GM18511 (cell line): ENCODE data around the gene HPDL.

Experiments
- ATAC-seq: cut with Tn5 transposase; IDR thresholded peaks from one replicate; pipeline ENCODE4 v1.9.1; 2021; ENCODE audit warnings: mild to moderate bottlenecking, moderate library complexity; ENCODE audit not compliant: unreplicated experiment

Gene HPDL

DNA sequence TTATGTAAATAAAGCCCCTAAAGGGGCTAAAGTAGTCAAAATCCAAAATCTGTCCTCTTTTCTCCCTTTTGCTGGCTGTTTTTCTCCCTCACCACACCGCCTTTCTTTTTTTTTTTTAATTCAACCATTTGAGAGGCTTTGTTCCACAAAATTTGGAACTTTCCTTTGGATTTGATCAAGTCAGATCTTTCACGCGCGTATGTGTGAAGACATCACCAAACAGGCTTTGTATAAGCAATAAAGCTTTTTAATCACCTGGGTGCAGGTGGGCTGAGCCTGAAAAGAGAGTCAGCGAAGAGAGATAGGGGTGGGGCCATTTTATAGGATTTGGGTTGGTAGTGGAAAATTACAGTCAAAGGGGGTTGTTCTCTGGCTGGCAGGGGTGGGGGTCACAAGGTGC is 5.3 kb upstream of the HPDL start:
- ATAC-seq = no peak

DNA sequence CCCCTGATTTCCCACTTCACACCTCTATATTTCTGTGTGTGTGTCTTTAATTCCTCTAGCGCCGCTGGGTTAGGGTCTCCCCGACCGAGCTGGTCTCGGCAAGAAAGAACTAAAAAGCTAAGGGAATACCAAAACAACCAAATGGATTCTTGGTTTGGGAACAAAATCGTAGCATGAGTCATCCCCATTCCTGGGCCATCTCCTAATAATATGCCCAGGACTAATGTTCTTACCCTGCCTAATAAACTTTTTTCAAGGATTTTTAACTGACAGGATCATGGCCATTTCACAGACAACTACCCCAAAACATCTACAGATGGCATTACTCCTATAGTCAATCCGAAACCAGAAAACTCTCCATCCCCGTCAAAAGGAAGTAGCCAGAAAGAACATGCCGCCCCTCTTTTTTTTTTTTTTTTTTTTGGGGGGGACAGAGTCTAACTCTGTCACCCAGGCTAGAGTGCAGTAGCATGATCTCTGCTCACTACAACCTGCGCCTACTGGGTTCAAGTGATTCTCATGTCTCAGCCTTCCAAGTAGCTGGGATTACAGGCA is 4.1 kb upstream of the HPDL start:
- ATAC-seq = no peak

DNA sequence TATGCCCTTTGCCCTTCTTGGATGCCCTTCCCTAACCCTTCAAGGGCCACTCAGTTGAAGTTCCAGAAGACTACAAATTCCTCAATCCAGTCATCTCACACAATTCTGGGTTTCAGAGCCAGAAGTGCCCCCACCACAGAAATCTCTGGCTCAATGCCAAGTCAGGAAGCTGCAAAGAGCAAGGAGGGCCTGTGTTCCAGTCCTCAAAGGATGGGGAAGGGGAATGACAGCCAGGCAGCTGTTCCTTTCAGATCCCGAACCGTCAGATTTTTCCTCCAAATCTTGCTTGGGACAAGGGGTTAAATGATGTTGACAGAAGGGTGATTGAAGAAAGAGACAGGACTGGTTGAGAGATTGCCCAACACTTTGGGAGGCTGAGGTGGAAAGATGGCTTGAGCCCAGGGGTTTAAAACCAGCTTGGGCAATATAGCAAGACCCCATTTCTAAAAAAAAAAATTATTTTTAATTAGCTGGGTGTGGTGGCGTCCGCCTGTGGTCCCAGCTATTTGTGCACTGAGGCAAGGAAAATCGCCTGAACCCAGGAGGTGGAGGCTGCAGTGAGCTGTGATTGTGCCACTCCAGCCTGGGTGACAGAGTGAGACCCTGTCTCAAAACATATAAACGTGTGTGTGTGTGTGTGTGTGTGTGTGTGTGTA is 716 bp upstream of the HPDL start:
- ATAC-seq = no peak

DNA sequence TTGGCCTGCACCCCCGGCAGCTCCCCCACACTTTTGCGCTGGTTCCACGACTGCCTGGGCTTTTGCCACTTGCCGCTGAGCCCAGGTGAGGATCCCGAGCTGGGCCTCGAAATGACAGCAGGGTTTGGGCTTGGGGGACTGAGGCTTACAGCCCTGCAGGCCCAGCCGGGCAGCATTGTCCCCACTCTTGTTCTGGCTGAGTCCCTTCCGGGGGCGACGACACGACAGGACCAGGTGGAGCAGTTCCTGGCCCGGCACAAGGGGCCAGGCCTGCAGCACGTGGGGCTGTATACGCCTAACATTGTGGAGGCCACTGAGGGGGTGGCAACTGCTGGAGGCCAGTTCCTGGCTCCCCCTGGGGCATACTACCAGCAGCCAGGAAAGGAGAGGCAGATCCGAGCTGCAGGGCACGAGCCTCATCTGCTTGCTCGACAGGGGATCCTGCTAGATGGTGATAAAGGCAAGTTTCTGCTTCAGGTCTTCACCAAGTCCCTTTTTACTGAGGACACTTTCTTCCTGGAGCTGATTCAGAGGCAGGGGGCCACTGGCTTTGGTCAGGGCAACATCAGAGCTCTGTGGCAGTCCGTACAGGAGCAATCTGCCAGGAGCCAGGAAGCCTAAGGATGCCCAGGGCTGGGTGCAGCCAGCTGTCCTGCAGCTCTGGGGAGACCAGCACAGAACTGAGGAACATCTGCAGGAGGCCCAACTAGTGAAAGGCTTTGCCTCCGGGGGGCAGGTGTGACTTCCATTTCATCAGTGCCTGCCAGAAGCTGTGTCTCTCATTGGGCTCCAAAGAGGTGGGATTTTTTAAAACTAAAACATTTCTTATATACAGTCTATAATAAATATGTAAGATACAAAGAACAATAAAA is 1.2 kb downstream of the HPDL start:
- no peak for ATAC-seq

DNA sequence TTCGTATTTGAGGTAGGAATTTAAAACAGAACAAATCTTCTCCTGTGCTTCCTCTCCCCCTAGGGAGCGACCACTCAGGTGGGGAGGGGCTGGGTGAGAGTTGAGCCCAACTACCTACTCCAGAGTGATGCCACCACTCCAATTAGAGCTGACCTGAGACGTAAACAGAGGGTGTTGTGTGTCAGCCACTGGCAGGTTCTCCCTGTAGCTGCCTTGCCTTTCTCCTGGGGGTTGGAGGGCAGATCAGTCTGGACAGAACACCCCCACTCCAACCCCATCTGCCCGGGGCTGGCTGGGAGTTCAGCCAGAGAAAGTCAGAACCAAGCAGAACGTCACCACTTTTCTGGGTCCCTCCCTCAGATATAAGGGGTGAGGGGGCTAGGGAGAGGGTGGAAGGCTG is 2.0 kb downstream of the HPDL start:
- no peak for ATAC-seq

DNA sequence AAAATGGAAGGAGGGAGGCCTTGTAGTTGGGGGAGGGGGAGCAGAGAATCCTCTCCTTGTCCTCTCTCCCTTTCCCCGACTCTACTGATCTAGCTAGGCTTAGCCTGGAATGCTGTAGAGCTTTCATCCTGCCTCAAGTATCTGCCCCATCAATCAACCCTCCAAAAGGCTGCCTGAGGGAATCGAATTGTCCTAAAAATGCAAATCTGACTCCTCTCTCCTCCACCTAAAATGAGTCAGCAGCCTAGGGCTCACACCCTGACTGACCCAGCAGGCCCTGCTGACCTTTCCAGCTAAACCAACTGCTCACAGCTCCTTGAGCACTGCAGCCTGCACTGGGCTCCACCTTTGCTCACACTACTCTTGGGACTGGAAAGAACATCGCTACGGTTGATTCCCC is 2.8 kb downstream of the HPDL start:
- no peak for ATAC-seq

DNA sequence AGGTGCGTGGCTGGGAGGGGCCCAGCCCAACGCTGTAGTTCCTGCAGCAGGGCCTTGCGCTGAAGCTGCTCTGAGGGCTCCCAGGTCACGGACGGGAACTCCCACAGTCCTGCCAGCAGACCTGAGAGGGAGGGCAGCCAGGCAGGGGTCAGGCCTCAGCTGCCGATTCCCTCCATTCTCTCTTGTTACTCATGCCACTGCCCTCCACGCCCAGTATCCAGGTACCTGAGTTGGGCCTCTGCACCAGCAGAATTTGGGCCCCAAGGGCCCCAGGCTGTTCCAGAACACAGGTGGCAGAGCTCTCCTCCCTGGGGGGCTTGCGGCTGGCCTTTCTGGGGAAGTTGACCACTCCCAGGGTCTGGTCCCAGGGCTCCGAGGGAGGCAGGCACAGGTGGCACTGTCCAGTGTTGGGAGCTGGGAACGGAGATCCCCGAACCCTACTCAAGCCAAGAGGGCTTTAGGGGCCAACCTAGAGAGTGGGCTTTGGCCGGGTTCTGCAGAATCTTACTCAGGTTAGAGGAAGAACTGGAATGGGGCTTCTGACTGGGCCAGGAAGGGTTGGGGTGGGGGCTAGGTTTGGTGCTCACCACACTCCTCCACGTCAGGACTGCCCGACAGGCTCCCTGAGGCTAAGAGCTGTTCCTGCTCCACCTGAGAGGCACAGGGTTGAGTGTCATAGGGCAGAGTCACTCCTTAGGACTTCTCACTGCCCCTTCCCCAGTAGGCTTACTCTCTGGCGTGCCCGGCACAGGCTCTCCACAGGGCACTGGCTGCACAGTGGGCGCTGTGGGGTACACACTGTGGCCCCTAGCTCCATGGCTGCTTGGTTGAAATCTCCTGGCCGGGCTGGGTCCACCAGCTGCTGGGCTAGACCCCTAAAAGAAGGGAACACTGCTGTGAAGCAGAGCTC is 5.0 kb downstream of the HPDL start:
- ATAC-seq = no peak

DNA sequence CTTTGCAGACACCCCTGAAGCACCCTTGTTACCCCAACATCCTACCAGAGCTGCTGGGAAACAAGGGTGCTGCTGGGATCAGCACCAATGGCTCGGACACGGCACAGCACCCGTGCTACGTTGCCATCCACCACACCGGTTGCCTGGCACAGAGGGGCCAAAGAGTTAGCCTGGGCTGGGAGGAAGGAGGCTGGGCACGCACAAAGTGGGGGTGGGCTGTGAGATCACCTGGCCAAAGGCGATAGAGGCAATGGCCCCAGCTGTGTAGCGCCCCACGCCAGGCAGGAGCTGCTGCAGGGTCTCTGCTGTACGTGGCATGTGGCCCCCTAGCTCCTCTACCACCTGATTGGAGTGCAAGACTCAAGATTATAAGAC is 5.6 kb downstream of the HPDL start:
- ATAC-seq = no peak

DNA sequence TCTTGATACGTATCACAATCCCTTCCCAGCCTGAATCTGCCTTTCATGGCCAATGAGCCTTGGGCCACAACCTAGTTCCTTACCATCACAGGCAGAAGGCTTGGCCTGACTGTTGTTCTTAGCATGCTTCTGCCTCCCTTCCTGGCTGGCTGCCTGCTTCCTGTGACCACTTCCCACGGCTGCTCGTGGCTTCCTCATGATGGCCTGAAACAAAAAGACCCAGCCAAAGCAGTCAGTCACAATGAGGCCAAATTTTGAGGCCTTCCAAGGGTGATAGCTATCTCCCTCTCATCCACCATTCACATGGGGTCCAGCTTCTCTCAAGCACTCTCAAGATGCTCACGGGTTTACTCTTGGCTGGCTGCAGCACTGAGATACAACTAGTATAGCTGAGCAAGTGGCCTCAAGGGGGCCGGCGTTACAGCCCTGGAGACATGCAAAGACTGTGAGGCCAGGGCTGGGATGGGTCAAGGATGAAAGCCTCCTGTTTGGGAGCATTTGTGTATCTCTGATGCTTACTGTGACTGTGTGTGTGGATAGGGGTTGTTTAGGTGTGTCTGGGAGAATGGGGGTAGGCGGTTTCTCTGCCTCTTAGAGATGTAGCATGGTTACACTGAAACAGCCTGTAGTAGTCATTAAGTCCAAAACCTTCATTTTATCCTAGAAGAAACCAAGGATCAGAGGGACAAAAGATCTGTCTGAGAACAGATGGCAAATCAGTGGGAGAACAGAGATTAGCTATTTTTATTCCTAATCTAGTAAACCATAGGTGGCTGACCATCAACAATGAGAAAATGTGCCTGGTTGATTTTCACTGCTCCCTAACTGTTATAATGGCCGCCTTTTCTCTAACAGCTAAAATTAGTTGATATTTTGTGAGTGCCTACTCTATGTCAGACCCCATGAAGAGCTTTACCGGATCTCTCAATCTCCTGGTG is 7.9 kb downstream of the HPDL start:
- ATAC-seq = no peak

DNA sequence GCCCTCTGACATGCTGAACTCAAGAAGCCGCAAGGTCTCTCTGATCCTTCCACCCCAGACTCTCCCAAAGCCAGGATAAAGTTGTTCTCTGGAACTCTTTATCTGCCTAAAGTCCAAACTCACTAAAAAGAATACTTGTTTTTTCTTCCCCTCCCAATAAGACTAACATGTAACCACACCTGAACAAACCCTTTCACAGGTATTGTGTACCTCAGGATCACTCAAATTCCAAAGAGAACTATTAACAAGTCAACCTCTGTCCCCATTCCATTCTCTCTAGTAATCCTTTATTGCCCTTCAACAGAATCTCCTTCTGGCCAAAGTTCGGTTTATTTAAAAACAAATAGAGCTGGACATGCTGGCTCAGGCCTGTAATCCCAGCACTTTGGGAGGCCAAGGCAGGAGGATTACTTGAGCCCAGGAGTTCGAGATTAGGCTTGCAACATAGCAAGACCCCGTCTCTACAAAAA is 9.2 kb downstream of the HPDL start:
- no peak for ATAC-seq

DNA sequence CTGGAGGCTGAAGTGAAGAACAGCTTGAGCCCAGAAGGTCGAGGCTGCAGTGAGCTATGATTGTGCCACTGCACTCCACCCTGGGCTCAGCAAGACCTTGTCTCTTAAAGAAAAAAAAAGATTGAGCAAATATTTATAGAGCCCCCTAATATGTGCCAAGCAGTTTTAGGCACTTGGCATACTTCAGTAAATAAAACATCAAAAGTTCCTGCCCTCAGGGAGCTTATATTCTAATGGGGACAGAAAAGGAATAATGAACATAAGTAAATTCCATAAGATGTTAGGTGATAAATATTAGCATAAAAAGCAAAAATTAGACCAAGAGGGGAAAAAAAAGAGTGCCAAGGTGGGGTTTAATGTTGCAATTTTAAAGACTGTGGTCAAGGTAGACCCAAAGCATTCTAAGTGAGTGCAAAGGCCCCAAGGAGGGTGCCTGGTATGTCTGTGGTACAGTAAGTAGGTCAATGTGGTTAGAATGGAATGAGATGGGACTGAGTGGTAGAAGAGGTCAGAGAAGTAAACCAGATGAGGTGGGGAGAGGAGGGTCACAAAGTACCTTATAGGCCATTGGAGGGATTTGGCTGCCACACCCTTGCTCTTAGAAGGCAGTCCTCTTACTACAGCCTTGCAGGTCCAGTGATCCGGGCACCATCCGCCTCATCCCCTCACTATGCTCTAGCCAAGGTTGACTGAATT is 11.1 kb downstream of the HPDL start:
- no peak for ATAC-seq

DNA sequence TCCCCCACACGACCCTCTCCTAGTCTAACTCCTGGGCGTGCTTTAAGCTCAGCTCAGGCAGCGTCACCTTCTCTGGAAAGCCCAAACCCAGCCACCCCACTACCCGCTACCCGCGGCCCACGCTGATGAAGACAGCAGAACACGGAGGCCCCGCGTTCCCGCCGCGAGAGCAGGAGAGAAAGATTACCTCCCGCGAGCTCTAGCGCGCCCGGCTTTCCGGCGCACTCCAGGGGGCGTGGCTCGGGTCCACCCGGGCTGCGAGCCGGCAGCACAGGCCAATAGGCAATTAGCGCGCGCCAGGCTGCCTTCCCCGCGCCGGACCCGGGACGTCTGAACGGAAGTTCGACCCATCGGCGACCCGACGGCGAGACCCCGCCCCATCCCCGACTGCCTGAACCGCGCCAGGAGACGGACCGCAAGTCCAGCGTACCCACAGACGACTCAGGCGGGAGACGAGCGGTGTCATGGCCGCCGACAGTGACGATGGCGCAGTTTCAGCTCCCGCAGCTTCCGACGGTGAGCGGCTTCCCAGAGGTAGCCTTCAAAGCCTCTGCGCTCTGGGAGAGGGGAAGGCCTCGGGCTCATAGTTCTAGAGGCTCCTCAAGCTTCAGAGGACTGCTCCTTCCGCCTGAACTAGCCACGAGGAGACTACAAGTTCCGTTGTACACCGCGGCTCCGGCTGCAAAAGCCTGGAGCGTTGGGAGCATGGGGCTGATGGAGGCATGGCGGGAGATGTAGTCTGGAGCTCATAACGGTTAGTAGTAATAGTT is 13.3 kb downstream of the HPDL start, which contains the start of the genes MUTYH and TOE1:
Gene MUTYH (minus strand): TSS at position 652 of the 770 bp plus-strand sequence. CDS start 5,935 bp downstream, outside the sequence.
Gene TOE1 (plus strand): TSS at position 382 of the 770 bp plus-strand sequence. CDS start 83 bp downstream, at position 465.
- peak; percentile 86 for ATAC-seq

DNA sequence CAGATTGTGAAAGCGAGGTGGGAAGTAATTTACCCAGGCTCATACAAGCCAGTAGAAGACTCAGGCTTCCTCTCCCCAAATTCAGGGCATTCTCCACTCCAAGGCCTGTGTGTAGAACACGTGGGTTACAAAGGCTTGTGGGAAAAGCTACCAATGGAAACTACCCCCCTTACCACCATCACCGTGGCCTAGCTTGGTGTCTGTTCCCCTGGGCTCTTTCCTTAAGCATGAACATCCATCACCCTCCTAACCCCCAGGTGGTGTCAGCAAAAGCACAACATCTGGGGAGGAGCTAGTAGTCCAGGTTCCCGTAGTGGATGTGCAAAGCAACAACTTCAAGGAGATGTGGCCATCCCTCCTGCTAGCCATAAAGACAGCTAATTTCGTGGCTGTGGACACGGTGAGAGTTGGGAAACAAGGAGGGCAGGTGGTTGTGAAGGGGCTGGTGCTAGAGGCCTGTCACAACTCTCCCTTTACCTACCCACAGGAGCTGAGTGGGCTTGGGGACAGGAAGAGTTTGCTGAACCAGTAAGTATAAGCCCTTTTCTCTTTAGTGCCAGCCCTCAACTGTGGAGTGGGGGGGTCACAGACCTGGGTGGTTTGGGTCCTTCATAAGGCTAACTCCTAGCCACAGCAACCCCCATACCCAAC is 14.2 kb downstream of the HPDL start:
- ATAC-seq = no peak

DNA sequence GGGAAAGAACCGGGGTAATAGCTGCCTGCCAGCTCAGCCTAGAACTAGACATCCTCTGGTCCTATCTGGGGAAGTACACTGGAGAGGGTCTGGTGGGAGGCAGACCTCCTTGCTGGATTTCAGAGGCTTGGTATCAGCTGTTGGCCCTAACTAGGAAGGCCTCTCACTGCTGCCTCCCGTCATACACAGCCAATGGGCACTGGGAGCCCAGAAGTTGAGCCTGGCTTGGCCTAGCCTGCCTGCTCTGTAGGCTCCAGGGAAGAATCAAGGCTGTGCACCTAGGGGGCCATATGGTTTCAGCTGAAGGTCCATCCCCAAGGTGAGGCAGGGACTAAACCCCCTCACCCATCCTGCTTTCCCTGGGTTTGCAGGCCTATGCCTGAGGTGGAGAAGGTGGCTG is 17.8 kb downstream of the HPDL start:
- ATAC-seq = no peak

DNA sequence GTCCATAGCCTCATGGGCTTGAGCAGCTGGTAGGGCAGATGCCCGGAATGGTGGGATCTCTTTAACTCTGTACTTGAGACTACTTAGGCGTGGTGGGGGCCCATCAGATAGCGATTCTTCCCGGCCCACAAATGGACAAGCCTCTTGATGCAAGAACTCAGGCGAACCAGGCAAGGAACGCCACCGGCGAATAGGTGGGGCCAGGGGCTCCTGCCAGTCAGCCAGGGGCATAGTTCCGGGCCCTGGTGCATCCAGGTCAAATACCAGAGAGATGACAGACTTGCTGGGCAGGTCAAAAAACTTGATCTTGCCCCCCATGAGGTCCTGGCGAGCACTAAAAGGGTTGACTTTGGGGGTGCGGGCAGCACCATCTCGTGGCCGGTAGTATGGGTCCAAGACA is 18.3 kb downstream of the HPDL start:
- ATAC-seq = no peak

DNA sequence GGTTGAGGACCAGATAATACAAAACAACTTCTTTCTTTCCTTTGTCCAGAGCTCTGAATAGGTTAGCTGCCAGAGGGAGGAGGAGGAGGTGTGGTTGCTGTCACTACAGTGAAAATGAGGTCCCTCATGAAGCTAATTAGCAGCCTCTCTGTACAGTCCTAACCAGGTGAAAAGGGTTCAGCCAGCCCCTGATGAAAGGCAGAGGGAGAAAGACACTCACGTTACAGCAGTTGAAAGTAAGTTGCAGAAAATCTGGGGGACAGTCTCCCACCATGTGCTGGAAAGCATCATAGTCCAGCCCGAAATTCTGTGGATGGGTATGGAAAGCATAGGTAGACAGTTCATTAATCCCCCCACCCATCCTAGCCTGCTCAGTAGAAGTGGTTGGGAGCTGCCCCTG is 19.8 kb downstream of the HPDL start:
- no peak for ATAC-seq

DNA sequence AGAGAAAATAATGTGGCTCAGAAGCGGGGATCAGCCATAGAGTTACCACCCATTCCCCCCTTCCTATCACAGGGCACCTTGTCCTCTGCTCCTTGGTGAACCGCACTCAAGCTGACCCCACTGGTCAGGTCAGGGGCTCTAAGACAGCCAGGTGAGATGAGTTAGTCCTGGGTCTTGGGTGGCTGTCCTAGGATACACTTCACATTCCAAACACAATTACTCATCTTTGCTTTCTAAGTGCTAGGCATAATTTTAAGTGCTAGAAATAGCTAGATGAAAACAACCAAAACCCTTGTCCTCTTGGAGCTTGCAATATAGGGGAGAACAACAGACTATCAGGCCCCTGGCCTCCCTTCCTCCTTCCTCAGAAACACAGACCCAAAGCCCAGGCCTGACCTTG is 21.3 kb downstream of the HPDL start:
- no peak for ATAC-seq

DNA sequence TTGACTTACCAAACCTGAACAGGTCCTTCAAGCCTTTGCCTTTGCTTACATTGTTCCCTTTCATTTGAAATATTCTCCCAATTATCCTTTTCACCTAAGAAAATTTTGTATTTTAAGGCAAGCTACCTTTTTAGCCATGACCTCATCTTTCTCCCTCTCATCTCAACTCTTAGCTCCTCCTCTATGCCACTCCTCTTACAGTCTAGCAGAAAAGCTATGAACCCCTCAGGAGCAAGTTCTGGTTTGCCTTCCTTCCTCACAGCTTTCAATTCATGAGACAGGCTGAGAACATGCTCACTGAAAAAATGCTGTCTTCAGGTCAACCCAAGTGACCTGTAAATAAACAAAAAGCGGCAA is 21.9 kb downstream of the HPDL start:
- ATAC-seq = no peak
